OCI-LY1 (cell line): ENCODE results near the gene FAM53B.
"Not testable (repeated sequence)": the region's sequence is repeated elsewhere in the genome, so short reads cannot be mapped to it uniquely, and the experiment has no call there.

Source experiments
- H2AFZ ChIP-seq: fragments of 200-600 bp; sonication (generic), shearing (Covaris generic); 2 replicates; pipeline ENCODE4 v1.6.0; 2014; ENCODE audit warnings: antibody characterized with exemption, mild to moderate bottlenecking, low read length
- H3F3A ChIP-seq: fragments of 200-600 bp; sonication (generic), shearing (Covaris generic); 2 replicates; pipeline ENCODE4 v1.6.0; 2014; ENCODE audit warnings: mild to moderate bottlenecking, antibody characterized with exemption, low read length, moderate library complexity; ENCODE audit not compliant: insufficient read depth
- H3K27ac ChIP-seq: fragments of 200-600 bp; sonication (generic); 2 replicates; pipeline ENCODE4 v1.5.1; 2014; ENCODE audit warnings: low read length, mixed run types, mild to moderate bottlenecking, low read depth; ENCODE audit not compliant: poor library complexity, severe bottlenecking
- H3K27me3 ChIP-seq: fragments of 200-600 bp; sonication (generic); 2 replicates; pipeline ENCODE4 v1.6.0; 2014; ENCODE audit warnings: antibody characterized with exemption, mild to moderate bottlenecking, low read length, moderate library complexity; ENCODE audit not compliant: insufficient read depth
- H3K36me3 ChIP-seq: fragments of 200-600 bp; sonication (generic); 2 replicates; pipeline ENCODE4 v1.6.1; 2014; ENCODE audit warnings: mild to moderate bottlenecking, antibody characterized with exemption, low read length, moderate library complexity, mixed read lengths; ENCODE audit not compliant: insufficient read depth
- H3K4me1 ChIP-seq: fragments of 200-600 bp; sonication (generic); 2 replicates; pipeline ENCODE4 v1.5.1; 2014; ENCODE audit warnings: mild to moderate bottlenecking, low read length, moderate library complexity; ENCODE audit not compliant: insufficient read depth, severe bottlenecking
- H3K4me2 ChIP-seq: fragments of 200-600 bp; sonication (generic), shearing (Covaris generic); 2 replicates; pipeline ENCODE4 v1.6.1; 2014; ENCODE audit warnings: low read length
- H3K4me3 ChIP-seq: fragments of 200-600 bp; sonication (generic); 2 replicates; pipeline ENCODE4 v1.5.1; 2014; ENCODE audit warnings: low read length, low read depth, mild to moderate bottlenecking, mixed read lengths; ENCODE audit not compliant: poor library complexity, severe bottlenecking
- H3K79me2 ChIP-seq: fragments of 200-600 bp; shearing (Covaris generic); 2 replicates; pipeline ENCODE4 v1.6.1; 2016; ENCODE audit warnings: mixed run types, low read length, mixed read lengths; ENCODE audit not compliant: insufficient read depth
- H3K9ac ChIP-seq: fragments of 200-600 bp; sonication (generic), shearing (Covaris generic); 2 replicates; pipeline ENCODE4 v1.6.1; 2014; ENCODE audit warnings: mild to moderate bottlenecking, low read length, mixed read lengths
- H3K9me2 ChIP-seq: fragments of 200-600 bp; sonication (generic), shearing (Covaris generic); 2 replicates; pipeline ENCODE4 v1.6.1; 2014; ENCODE audit warnings: low read depth, mild to moderate bottlenecking, low read length, mixed read lengths
- H3K9me3 ChIP-seq: fragments of 200-600 bp; shearing (Covaris generic); 2 replicates; pipeline ENCODE4 v1.6.1; 2014; ENCODE audit warnings: low read length, mixed read lengths
- H4K20me1 ChIP-seq: fragments of 200-600 bp; sonication (generic), shearing (Covaris generic); 2 replicates; pipeline ENCODE4 v1.6.0; 2016; ENCODE audit warnings: mild to moderate bottlenecking, low read length; ENCODE audit not compliant: insufficient read depth
- CTCF ChIP-seq: fragments of 200-600 bp; sonication (generic), shearing (Covaris generic); IDR thresholded peaks from 2 replicates; pipeline ENCODE4 v1.5.1; 2017; ENCODE audit warnings: mild to moderate bottlenecking, antibody characterized with exemption, low read length, moderate library complexity, mixed read lengths
- EZH2 ChIP-seq: fragments of 200-600 bp; sonication (generic), shearing (Covaris generic); IDR thresholded peaks from 2 replicates; pipeline ENCODE4 v1.8.0; 2017; ENCODE audit warnings: borderline replicate concordance, mixed run types, mild to moderate bottlenecking, antibody characterized with exemption, low read length, moderate library complexity, mixed read lengths

Gene FAM53B

GRCh38 chr10:124614003-124614659 is 130.0 kb downstream of the FAM53B start:
- H3K4me3 ChIP-seq: no peak overlapping the region
- H3K79me2 ChIP-seq: no peaks in the 10 kb centered on the region
- peak overlapping the region; percentile 93 for H3K27ac ChIP-seq
- no peak overlapping the region for H2AFZ ChIP-seq
- H3K27me3 ChIP-seq: no peaks in the 10 kb centered on the region
- TF ChIP-seq EZH2 (no peak), CTCF (no peak)
- peaks cover 55% of the 10 kb centered on the region for H3K4me1 ChIP-seq
- no peaks in the 10 kb centered on the region for H4K20me1 ChIP-seq
- H3K9me2 ChIP-seq: no peaks in the 10 kb centered on the region
- no peaks in the 10 kb centered on the region for H3F3A ChIP-seq
- no peaks in the 10 kb centered on the region for H3K9me3 ChIP-seq
- H3K9ac ChIP-seq: no peak overlapping the region; the same call in 1 of the 2 replicates
- no peak overlapping the region for H3K4me2 ChIP-seq
- peaks cover 15% of the 10 kb centered on the region; the same call in 1 of the 2 replicates for H3K36me3 ChIP-seq

GRCh38 chr10:124612611-124613498 is 131.3 kb downstream of the FAM53B start:
- peak overlapping the region; percentile 42; the same call in 1 of the 2 replicates for H3K9ac ChIP-seq
- H4K20me1 ChIP-seq: no peaks in the 10 kb centered on the region
- no peaks in the 10 kb centered on the region for H3K27me3 ChIP-seq
- H3K9me3 ChIP-seq: no peaks in the 10 kb centered on the region
- peak overlapping the region; percentile 26; the same call in 1 of the 2 replicates for H3K4me2 ChIP-seq
- no peaks in the 10 kb centered on the region for H3K9me2 ChIP-seq
- H3K4me3 ChIP-seq: no peak overlapping the region
- H3K4me1 ChIP-seq: peaks cover 42% of the 10 kb centered on the region
- H3F3A ChIP-seq: no peaks in the 10 kb centered on the region
- H3K79me2 ChIP-seq: no peaks in the 10 kb centered on the region
- H2AFZ ChIP-seq: no peak overlapping the region
- H3K27ac ChIP-seq: peak overlapping the region; percentile 93
- TF ChIP-seq CTCF: no peak
- no peak for TF ChIP-seq EZH2
- H3K36me3 ChIP-seq: peaks cover 7% of the 10 kb centered on the region; the same call in 1 of the 2 replicates

DNA sequence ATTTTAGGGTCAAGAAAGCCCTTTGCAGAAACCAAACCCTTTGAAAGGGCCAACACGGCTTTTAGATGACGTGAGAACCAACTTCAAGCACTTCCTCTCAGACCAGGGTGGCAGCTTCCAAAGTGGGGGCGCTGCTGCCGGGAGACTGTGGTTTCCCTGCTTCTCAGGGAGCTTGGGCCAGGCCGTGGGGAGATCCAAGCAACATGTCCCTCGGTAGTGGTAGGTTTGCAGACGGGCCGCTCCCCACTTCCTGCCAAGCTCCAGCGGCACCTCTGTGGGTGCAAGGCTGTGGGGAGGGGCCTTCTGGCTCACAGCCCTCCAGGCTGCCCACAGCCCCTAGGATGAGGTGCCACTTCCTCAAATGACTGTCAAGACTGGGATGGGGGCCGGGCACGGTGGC is 132.4 kb downstream of the FAM53B start:
- Histone ChIP-seq H3K4me1 (peaks cover 39% of the 10 kb centered on the region), H3K9ac (peak overlapping the region; percentile 48; the same call in 1 of the 2 replicates), H3K27me3 (no peaks in the 10 kb centered on the region), H3K4me3 (no peak overlapping the region), H4K20me1 (no peaks in the 10 kb centered on the region), H3K4me2 (peak overlapping the region; percentile 43; the same call in 1 of the 2 replicates), H2AFZ (no peak overlapping the region), H3K9me3 (no peaks in the 10 kb centered on the region), H3K36me3 (peaks cover 6% of the 10 kb centered on the region; the same call in 1 of the 2 replicates), H3K79me2 (no peaks in the 10 kb centered on the region), H3K9me2 (no peaks in the 10 kb centered on the region), H3F3A (no peaks in the 10 kb centered on the region), H3K27ac (peak overlapping the region; percentile 93)
- TF ChIP-seq EZH2 (no peak), CTCF (no peak; the same call in 1 of the 2 replicates)

DNA sequence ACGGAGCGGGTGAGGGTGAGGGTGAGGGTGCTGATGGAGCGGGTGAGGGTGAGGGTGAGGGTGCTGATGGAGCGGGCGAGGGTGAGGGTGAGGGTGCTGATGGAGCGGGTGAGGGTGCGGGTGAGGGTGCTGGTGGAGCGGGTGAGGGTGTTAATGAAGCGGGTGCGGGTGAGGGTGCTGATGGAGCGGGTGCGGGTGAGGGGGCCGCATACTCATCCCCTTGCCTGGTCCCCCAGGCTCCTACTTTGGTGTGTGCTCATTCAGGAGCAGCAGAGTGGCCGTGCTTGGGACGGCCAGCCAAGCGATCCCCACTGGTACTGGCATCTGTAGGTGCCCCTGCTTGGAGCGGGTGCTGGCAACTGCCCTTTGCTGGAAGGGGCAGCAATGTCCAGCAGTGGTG is 133.3 kb downstream of the FAM53B start:
- not testable (repeated sequence) for H3K79me2 ChIP-seq, H3F3A ChIP-seq, H3K4me3 ChIP-seq, H4K20me1 ChIP-seq, H3K9me2 ChIP-seq, H3K27me3 ChIP-seq, H2AFZ ChIP-seq, H3K36me3 ChIP-seq, H3K9me3 ChIP-seq
- Histone ChIP-seq H3K4me1 (peaks cover 41% of the 10 kb centered on the region), H3K4me2 (peak overlapping the region; percentile 43; the same call in 1 of the 2 replicates), H3K9ac (peak overlapping the region; percentile 48; the same call in 1 of the 2 replicates), H3K27ac (peak overlapping the region; percentile 93)

DNA sequence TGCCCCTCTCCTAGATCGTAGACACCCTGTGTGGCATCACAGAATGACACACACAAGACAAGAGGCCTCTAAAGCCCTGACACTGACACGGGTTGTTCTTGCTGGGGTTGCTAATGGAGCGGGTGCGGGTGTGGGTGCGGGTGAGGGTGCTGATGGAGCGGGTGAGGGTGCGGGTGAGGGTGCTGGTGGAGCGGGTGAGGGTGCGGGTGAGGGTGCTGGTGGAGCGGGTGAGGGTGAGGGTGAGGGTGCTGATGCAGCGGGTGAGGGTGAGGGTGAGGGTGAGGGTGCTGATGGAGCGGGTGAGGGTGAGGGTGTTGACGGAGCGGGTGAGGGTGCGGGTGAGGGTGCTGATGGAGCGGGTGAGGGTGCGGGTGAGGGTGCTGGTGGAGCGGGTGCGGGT is 134.0 kb downstream of the FAM53B start:
- not testable (repeated sequence) for H3K4me2 ChIP-seq, H4K20me1 ChIP-seq, H3K27me3 ChIP-seq, H3F3A ChIP-seq, H3K36me3 ChIP-seq, H3K9me3 ChIP-seq, H2AFZ ChIP-seq, H3K9ac ChIP-seq, H3K79me2 ChIP-seq, H3K9me2 ChIP-seq, H3K27ac ChIP-seq, H3K4me3 ChIP-seq
- peaks cover 47% of the 10 kb centered on the region for H3K4me1 ChIP-seq
